Activated CD8-positive, alpha-beta memory T cell treated with anti-CD3 and anti-CD28 coated beads for 4 hours (primary cell): Measurements from ENCODE around the gene HOXC5.

Experiments
- DNase-seq, 2 donors: peaks; one replicate each; pipeline ENCODE4 v3.0.0-alpha.2; 2020; ENCODE audit warnings: low read depth in 2 of 2

Gene HOXC5

GRCh38 chr12:54032627-54033100 lies at the start of gene HOXC5:
TSS of gene HOXC5 (plus strand) at chr12:54033050. CDS start at chr12:54033123, 73 bp downstream.
- DNase-seq: peak; percentile 23 to 30

- no peak for DNase-seq
Measured at GRCh38 chr12:53983568-53983949, 49.3 kb upstream of the HOXC5 start.

GRCh38 chr12:53983950-53984572 lies 48.8 kb upstream of the HOXC5 start:
- DNase-seq: no peak

- peak; percentile 27 to 70 for DNase-seq
Measured at GRCh38 chr12:53984901-53985691, 47.8 kb upstream of the HOXC5 start, which contains the start of gene HOXC10. TSS of gene HOXC10 (plus strand) at chr12:53985146. CDS start at chr12:53985260, 114 bp downstream.

GRCh38 chr12:53985692-53985993 lies 47.2 kb upstream of the HOXC5 start:
- DNase-seq: no peak

- no peak for DNase-seq
Measured at GRCh38 chr12:53985994-53986685, 46.7 kb upstream of the HOXC5 start.

GRCh38 chr12:53986686-53987483 lies 46.0 kb upstream of the HOXC5 start:
- no peak for DNase-seq

- no peak for DNase-seq
Measured at GRCh38 chr12:53987787-53988230, 45.0 kb upstream of the HOXC5 start.

GRCh38 chr12:53988541-53989226 lies 44.2 kb upstream of the HOXC5 start:
- DNase-seq: no peak

- no peak for DNase-seq
Measured at GRCh38 chr12:53989227-53990113, 43.4 kb upstream of the HOXC5 start.

GRCh38 chr12:53990311-53991076 lies 42.4 kb upstream of the HOXC5 start:
- no peak for DNase-seq

GRCh38 chr12:53991077-53991460 lies 41.8 kb upstream of the HOXC5 start:
- DNase-seq: no peak

GRCh38 chr12:53992377-53992889 lies 40.4 kb upstream of the HOXC5 start:
- DNase-seq: no peak

GRCh38 chr12:53993162-53994008 lies 39.5 kb upstream of the HOXC5 start:
- no peak for DNase-seq

- DNase-seq: no peak
Measured at GRCh38 chr12:53994009-53994263, 38.9 kb upstream of the HOXC5 start.

GRCh38 chr12:53994264-53995001 lies 38.4 kb upstream of the HOXC5 start:
- no peak for DNase-seq

- no peak for DNase-seq
Measured at GRCh38 chr12:53995002-53995377, 37.9 kb upstream of the HOXC5 start.
